Myocyte (in vitro differentiated cells): ENCODE data around the gene ORAI2. TPM values are rescaled to one million over a fixed set of nuclear protein-coding genes. Genes with fewer than 3 reads are reported as not detected.
A peak's percentile ranks its signal among the peaks of the same experiment; 100 is the strongest.
"Not testable (repeated sequence)": the region's sequence is repeated elsewhere in the genome, so short reads cannot be mapped to it uniquely, and the experiment has no call there.

ENCODE experiments used
- DNase-seq: peaks from one replicate; pipeline ENCODE4 v3.0.0-alpha.2; 2012; ENCODE audit warnings: low read depth
- total RNA-seq: library from RNA; depleted of rRNA; stranded (reverse); fragments of >200 nt; gene quantifications from 2 replicates; pipeline ENCODE4 v1.2.3, GENCODE V29; 2014

ORAI2 gene
- total RNA-seq, 1 donor from 2014 or later, result 33.5 TPM

DNA sequence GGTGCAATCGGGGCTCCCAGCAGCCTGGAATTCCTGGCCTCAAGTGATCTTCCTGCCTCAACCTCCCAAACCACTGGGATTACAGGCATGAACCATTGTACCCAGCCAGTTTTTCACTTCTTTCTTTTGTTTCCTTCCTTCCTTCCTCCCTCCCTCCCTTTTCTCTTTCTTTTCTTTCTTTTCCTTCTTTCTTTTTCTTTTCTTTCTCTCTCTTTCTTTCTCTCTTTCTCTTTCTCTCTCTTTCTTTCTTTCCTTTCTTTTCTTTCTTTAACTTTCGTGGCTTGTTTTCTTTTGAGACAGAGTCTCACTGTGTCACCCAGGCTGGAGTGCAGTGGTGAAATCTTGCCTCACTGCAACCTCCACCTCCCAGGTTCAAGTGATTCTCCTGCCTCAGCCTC is 12.3 kb downstream of the ORAI2 start:
- no peak for DNase-seq

DNA sequence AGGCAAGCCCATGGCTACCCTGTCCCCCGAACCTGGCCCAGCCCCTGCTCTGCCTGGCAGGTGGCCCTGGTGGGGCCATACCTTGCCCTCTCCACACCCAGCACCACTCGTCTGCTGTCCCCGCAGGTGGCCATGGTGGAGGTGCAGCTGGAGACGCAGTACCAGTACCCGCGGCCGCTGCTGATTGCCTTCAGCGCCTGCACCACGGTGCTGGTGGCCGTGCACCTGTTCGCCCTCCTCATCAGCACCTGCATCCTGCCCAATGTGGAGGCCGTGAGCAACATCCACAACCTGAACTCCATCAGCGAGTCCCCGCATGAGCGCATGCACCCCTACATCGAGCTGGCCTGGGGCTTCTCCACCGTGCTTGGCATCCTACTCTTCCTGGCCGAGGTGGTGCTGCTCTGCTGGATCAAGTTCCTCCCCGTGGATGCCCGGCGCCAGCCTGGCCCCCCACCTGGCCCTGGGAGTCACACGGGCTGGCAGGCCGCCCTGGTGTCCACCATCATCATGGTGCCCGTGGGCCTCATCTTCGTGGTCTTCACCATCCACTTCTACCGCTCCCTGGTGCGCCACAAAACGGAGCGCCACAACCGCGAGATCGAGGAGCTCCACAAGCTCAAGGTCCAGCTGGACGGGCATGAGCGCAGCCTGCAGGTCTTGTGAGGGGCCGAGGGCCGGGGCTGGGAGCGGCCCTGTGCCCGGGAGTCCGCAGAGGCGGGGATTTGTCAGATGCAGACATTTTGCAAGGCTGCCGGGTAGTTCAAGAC is 13.2 kb downstream of the ORAI2 start:
- DNase-seq, result no peak

DNA sequence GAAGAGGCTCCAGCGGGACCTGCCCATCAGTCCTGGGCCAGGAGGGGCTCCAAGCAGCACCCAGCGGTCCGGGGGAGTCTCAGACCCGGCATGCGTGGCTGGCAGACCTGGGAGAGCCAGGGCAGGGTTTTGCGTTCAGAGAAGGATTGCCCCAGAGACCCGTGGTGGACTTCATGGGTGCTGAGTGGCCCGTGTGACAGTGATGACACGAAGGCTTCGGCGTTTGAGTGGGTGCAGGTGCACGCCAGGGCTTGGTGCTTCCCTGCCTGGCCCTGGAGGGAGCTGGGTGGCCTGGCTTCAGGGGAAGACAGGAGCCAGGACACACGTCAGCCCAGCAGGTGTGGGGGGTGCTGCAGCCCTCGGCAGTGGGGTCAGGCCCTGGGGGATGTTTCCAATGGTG is 13.9 kb downstream of the ORAI2 start:
- no peak for DNase-seq

DNA sequence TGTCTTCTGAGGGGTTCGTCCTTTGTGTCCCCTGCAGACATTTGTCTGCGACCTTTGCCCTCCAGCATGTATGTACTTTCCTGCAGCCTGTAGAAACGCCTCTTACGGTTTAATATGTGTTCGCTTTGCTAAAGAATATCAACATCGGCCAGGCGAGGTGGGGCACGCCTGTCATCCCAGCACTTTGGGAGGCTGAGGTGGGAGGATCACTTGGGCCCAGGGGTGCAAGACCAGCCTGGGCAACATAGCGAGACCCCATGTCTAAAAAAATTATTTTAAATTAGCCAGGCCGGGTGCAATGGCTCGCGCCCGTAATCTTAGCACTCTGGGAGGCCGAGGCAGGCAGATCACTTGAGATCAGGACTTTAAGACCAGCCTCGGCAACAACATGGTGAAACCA is 15.8 kb downstream of the ORAI2 start:
- DNase-seq, result no peak

DNA sequence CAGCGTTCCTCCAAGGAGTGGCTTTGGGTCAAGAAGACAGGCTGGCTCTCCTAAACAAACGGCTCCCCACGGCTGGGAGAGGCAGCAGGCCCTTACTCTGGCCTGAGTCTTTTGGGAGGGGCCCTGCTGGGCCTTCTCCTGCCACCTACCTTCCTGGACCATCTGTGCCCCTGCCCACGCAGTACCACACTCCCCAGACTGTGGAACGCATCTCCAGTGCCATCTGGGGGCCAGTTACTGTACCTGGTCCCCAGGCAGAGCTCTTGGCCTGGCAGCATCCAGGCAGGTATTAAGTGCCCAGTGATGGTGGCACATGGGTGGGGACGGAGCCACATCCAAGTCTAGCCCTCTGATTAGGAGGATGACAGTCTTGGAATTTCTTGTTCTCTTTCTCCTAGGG is 16.9 kb downstream of the ORAI2 start:
- DNase-seq, result no peak

DNA sequence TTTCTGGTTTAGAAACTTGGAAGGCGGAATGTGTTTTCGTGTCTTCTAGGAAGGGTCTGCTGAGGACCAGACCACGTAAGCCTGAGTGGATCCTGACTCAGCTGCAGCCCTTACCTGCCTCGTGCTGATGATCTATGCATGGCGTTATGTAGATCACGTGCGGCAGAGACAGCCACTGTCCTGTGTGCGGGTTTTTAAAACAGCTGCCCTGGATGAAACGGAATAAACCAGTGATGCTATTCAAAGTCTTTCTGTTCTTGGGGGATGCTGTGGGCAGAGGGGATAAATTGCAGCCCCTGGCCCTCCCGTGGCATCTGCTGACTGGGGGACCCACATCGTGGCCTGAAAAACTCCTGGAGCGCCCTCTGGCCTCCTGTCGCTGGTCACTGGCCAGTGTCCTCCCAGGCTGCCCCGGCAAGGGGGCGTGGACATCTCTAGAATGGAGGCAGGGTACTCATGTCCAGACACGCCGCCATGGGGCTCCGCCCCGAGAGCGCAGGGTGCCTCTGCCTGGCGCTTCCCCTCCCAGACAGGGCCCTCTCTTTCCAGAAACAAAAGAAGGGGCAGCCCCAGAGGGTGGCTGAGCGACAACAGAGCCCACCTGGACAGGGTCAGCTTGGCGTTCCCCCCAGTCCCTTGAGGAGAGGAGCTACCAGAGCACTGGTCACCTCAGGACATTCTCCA is 18.1 kb downstream of the ORAI2 start:
- DNase-seq, result peak; percentile 83

DNA sequence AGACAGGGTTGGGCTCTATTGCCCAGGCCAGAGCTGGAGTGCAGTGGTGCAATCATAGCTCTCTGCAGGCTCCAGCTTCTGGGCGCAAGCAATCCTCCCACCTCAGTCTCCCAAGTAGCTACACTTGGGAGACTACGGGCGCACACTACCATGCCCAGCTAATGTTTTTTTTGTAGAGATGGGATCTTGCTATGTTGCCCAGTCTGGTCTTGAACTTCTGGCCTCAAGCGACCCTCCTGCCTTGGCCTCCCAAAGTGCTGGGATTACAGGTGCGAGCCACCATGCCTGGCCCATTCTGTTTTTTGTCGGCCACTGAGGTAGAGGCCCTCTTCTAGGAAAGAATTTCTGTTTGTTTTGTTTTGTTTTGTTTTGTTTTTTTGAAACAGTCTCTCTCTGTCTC is 19.1 kb downstream of the ORAI2 start:
- DNase-seq, result no peak

DNA sequence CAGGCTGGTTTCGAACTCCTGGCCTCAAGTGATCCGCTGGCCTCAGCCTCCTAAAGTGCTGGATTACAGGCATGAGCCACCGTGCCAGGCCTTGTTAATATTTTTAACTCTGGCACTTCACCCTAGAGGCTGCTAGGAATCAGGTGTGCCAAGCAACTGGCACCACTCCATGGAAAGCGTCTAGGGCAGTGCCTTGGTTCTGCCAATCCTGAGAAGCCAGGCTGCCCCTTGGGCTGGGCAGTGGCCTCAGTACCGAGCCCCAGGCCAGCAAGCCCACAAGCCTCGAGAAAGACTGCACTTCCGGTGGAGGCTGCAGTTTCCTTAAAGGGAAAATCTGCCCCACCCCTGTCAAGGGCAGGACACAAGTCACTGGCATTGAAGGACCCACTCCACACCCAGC is 19.9 kb downstream of the ORAI2 start:
- DNase-seq, result no peak

DNA sequence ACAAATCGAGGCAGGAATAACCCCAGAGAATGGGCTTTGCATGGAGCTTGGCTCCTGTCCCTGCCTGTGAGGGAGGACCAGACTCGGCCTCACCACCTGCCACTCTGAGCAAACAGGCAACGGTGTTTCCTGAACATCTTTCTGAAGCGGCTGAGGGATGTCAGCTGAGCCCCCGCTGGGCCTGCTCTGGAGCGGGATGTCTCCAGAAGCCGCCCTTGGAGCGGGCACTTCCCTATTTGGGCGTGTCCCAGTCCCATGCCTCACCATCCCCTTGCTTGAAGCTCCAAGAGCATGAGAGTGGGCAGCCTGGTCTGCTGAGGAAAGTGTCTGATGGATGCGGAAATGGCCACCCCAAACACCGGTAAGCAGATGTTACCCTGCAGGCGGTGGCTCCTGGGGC is 21.1 kb downstream of the ORAI2 start:
- no peak for DNase-seq

DNA sequence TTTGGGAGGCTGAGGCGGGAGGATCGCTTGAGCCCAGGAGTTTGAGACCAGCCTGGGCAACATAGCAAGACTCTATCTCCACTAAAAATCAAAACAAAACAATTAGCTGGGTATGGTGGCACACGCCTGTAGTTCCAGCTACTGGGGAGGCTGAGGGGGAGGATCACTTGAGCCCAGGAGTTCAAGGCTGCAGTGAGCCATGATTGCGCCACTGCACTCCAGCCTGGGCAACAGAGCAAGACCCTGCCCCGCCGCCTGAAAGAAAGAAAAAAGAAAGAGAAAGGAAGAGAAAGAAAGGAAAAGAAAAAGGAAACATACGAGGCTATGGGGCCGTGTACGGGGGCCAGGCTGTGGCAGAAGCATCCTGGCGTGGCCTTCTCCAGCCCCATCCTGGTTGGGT is 21.6 kb downstream of the ORAI2 start:
- not testable (repeated sequence) for DNase-seq

DNA sequence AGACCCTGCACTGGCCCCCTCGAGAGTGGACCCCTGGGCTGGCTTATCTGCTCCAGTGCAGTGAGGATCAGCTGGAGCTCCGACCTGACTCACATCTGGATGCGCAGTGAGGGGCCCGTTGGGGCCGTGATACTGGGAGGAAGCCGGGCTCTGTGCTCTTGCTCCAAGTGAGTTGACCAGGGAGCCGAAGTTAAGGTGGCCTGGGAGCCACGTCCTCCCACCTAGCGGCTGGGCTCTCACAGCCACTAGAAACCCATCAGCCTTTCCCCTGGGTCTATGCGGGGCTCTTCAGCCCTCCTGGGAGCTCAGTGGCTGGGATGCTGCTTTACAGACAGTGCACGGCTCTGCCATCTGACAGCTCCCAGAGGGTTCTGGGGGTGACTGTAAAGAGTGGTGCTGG is 22.2 kb downstream of the ORAI2 start:
- no peak for DNase-seq

DNA sequence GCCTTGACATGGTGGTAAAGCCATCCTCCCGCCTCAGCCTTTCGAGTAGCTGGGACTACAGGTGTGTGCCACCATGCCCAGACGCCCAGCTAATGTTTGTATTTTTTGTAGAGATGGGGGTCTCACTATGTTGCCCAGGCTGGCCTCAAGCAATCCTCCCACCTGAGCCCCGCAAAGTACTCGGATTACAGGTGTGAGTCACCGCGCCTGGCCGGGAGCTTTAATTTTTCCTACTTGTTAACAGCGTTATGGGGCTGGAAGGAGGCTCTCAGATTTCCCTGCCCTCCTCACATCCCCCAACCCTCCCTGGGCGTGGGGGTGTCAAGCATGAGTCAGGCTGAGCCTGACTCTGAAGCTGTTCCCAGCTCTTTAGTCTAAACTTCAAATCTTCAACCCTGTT is 23.0 kb downstream of the ORAI2 start:
- DNase-seq, result no peak

DNA sequence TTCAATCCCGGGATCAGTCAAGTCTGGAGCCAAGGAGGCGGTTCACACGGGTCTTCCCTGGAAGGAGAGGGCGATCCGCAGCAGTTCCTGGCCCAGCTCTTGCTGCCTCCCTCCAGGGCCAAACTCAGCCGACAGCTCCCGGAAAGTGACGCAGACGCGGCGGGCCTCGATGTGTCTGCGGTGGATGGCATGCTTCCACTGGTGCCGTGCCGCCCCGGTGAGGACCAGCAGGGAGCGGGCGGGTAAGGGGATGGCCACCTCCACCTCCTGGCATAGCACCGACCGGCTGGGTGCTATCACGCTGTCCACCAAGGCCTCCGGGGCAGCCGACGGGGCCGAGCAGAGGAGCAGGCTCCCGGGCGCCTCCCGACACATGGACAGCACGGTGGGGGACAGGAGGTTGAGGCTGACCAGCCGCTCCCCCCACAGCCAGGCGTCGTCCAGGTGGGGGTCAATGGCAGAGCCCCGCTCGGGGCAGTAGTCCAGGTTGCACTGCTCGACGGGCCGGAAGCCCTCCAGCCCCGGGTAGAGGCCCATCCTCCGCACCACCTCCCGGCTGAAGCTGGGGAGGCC is 24.1 kb downstream of the ORAI2 start:
- DNase-seq, result no peak

DNA sequence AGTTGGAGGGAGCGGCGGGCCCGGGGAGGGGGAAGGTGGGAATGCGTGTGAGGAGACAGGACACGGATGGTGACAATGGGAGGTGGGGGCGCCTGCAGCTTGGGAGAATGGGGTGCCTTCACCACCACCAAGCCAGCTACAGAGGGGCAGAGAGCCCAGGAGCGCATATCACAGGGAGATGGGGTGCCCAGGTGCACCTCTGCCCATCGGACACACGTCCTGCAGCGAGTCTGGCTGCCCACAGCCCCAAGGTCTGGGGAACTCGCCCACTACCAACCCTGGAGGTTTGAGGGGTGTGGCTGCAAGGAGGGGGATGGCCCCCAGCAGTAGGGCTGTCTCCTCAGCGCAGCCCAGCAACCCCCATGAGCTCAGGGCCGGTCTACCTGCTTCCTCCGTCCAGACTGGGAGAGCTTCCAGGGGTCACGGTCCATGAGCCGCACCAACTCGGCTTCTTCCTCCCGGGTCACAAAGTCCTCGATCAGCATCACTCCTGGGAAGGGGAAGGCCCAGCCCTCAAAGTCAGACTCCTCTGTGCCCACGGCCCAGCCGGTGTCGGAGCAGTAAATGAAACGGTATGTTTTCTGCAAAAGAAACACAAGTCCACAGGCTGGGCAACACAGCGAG is 26.0 kb downstream of the ORAI2 start:
- no peak for DNase-seq

DNA sequence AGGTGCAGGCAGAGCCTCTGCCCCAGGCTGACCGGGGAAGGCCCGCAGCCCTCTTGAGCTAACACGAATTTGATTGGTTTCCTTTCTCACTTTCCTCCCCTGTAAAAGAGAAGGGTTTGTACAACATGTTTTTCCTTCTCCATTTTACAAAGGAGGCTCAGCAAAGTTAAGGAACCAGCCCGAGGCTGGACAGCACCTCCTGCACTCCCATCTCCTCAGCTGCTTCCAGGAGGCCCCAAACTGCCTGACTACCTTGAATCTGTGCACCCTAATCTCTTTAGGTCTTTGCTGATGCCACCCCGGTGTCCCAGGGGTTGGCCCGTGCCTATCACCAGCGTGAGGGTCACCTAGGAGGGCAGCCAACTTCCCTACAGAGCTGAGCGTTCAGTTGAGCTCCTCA is 27.1 kb downstream of the ORAI2 start:
- no peak for DNase-seq

DNA sequence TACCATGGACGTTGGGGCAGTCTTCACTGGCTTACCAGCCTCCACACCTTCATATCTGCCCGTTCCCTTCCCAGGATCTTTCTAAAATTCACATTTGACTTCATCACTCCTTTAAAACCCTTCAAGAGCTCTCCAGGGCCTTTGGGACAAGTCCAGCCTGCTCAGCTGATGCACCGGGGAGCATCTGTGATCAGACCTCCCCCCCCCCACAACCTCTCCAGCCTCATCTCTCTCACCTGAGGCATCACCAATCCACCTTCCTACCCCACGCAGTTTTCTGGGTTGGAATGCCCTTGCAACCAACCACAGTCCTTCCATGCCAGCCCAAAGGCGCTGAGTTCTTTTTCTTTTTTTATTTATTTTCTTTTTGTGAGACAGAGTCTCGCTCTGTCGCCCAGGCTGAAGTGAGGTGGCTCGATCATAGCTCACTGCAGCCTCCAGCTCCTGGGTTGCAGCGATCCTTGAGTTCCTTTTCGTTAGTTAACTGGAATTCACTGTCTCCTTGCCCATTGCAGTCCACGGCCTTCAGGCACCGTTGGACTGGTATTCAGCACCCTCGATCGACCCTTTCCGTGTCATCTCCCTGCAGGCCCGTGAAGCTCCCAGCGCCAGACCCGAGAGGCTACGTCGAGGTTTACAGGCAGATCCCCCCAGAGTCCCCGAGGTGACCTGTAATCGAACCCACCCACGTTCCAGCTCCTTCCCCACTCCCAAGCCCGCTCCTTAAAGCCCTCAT is 30.6 kb downstream of the ORAI2 start:
- no peak for DNase-seq

DNA sequence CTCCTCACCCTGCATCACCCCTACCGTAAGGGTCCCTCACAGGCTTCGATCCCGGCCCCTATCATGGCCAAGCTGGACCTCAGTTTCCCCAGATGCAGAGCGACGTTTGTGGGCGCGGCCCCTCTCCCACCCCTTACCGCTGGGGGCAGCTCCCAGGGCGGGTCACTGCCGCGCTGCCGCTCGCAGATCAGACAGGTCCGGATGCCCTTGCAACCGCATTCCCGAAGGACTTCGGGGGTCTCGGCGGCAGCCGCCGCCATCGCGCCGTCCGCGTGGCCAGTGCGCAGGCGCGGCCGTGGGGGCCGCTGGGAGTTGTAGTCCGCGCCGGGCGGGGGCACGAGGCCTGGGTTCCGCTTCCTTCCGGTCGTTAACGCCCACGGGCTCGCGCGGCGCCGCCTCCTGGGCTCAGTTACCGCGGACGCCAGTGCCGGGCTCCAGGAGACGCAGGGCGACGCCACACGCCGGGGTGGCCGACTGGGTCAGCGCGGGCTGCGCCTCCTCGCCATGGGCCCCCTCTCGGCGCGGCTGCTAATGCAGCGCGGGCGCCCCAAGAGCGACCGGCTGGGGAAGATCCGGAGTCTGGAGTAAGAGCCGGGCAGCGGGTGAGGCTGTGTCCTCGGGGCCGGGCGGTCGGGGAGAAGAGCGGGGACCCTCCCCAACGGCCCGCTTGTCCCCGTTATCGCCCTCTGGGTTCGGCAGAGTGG is 31.4 kb downstream of the ORAI2 start, which contains the start of the genes ALKBH4 and LRWD1:
TSS of gene ALKBH4 (minus strand) at position 287 of the 704 bp plus-strand sequence. CDS start at position 260, 27 bp downstream.
TSS of gene LRWD1 (plus strand) at position 408 of the 704 bp plus-strand sequence. CDS start at position 505, 97 bp downstream.
- DNase-seq, result peak; percentile 97

DNA sequence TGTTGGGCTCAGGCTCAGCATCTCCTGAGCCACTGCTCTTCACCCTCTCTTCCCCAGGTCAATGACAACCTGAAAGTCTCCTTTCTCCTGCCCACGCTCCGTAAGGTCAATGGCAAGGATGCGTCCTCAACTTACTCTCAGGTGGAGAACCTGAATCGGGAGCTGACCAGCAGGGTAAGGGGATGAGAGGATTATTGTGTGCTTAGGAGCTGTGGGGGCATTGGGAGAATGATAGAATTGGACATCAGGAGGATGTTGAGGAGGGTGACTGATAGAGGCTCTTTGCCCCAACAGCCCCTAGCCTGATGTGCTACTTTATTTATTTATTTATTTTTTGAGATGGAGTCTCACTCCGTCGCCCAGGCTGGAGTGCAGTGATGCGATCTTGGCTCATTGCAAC is 32.7 kb downstream of the ORAI2 start:
- no peak for DNase-seq

DNA sequence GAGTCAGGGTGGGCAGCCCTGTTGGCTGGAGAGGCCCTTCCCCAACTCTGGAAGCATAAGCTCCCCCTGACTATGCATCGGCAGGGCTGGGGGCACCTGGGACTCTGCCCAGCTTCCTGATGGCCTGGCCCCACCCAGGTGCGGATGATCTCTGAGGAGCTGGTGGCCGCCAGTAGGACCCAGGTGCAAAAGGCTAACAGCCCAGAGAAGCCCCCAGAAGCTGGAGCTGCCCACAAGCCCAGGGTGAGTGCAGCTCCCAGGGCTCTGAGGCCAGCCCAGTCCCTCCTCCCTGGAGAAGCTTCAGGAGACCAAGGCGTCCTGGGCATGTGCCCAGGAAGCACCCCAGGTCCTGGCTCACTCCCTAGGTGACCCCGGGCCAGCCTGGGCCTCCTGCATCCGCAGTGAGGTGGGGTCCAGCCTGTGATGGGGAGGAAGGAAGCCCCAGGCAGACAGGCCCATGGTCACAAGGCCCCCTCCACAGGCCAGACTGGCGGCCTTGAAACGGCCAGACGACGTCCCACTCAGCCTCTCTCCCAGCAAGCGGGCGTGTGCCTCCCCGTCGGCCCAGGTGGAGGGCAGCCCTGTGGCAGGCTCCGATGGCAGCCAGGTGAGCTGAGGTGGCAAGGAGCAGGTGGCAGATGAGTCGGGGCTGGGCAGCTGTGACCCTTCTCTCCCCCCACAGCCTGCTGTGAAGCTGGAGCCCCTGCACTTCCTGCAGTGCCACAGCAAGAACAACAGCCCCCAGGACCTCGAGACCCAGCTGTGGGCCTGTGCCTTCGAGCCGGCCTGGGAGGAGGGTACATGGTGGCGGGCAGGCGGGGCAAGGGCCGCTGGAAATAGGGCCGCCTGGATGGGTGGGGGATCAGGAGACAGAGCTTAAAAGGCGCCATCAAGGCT is 34.5 kb downstream of the ORAI2 start:
- no peak for DNase-seq
